Pancreas (tissue), 10 donors: ENCODE data around the gene FAM72A. TPM values are rescaled to one million over a fixed set of nuclear protein-coding genes. Genes with fewer than 3 reads are reported as not detected.
"Not testable (repeated sequence)": the region's sequence is repeated elsewhere in the genome, so short reads cannot be mapped to it uniquely, and the experiment has no call there.

Experiments used
- ATAC-seq, 4 donors: fragments of 200-7000 bp; cut with Tn5 transposase; one replicate each; pipeline versions ENCODE4 v1.8.0 to v1.9.1; 2020; ENCODE audit warnings: mild to moderate bottlenecking in 4 of 4, moderate library complexity in 4 of 4
- DNase-seq, 6 donors: peaks; one replicate each; pipeline ENCODE4 v3.0.0-alpha.2; 2020
- FAIRE-seq: peaks from 2 replicates; lab custom pipeline; 2012; peaks lifted over from hg19 to GRCh38; lab: Jason Lieb, UNC
- H3K27ac ChIP-seq, 4 donors: fragments of 200-600 bp; sonication (generic); 1 replicate in 3 of 4; 2 replicates in 1 of 4; pipeline versions ENCODE4 v1.5.0 to v1.8.0; 2020
- H3K27me3 ChIP-seq, 4 donors: fragments of 200-600 bp; one replicate each; pipeline ENCODE4 v1.8.0; 2021
- H3K36me3 ChIP-seq, 3 donors: fragments of 200-600 bp; sonication (generic) in 1 of 3; one replicate each; pipeline versions ENCODE4 v1.5.0 to v1.8.0; 2020 to 2021
- H3K4me1 ChIP-seq, 3 donors: fragments of 200-600 bp; one replicate each; pipeline ENCODE4 v1.8.0; 2021
- H3K4me3 ChIP-seq, 4 donors: fragments of 200-600 bp; sonication (generic) in 2 of 4; one replicate each; pipeline versions ENCODE4 v1.5.0 to v1.8.0; 2020 to 2021
- H3K9me3 ChIP-seq, 4 donors: fragments of 200-600 bp; one replicate each; pipeline ENCODE4 v1.8.0; 2021
- WGBS, 2 donors: extraction: QIAGEN DNeasy Blood & Tissue Kit; methylation state at CpG; one replicate each; pipeline ENCODE4 v1.1.7; 2013; 5-methylcytosine and 5-hydroxymethylcytosine counted together
- intact Hi-C, 3 donors: fragments of 100-400 bp; cut with DNase I; formaldehyde crosslinking; loops; one replicate each; pipeline versions ENCODE4 v1.11.1 to v1.14.2; 2022
- polyA plus RNA-seq, 2 donors: library from polyadenylated mRNA; stranded (reverse); fragments of 200-250 nt; gene quantifications; one replicate each; pipeline ENCODE4 v1.2.3, GENCODE V29; 2013
- total RNA-seq, 6 donors: library from RNA; stranded (reverse); fragmentation: NEBNext Ultra II Directional in 4 of 6; extraction: Animal tissue kit (Norgen Biotek cat#: 25700) in 4 of 6; gene quantifications; one replicate each; pipeline versions ENCODE4 v1.2.1 to v1.2.4, GENCODE V29; 2021 to 2023
- donor health status: healthy with polysubstance abuse.
- donor health status: DM: no; HTN: no; CAD: no; lungs with moderate emphysema.
- donor health status: DM: no; HTN: no; CAD: no.
- donor health status: control.
- donor health status: control.
- donor health status: Bipolar disorder and iron deficiency.
- donor health status: DM: yes; HTN: yes; CAD: no.
- donor health status: DM: no; HTN: no; CAD: no.
- donor health status: DM: no; HTN: no; CAD: no.
- donor health status: DM: yes; HTN: yes; CAD: no.

The FAM72A gene
- 1 to 10 TPM in 1 of 6 donors, under 1 TPM in 2, not detected in 3; 0.98 to 1.6 (median 0.98) TPM for total RNA-seq
- polyA plus RNA-seq = under 1 TPM; 0.63 to 0.84 TPM

DNA sequence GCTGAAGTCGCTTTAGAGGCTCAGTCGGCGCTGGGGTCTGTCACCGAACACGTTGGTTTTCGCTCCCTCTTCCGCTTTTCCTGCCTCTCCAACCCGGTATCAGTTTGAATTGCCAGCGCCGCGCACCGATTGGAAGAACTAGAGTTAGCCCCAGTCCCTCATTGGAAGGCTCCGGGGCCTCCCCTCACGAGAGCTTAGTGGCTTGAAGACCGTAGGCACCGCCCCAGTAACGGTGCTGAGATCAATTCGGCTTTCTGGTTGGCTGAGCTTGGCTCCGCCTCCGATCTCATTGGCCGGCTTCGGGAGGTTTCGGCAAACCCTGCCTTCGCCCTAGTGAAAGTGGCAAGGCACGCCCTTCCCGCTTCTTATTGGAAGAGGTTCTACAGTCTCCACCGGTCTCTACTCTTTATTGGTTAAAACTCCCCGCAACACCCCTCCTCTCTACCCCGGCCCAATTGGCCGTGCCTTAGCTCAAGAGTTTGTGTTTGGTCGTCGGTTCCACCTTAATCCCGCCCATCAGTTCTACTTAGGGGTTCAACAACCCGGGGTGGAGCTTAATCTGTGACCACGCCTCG is at the start of gene FAM72A:
FAM72A (minus strand) TSS at position 51 of the 575 bp plus-strand sequence. CDS start 814 bp downstream, outside the sequence.
- 1% methylated on average over 17 to 21 of the region's 36 CpGs for WGBS, 2 donors
- H3K36me3 ChIP-seq, intact Hi-C loops, H3K9me3 ChIP-seq, H3K4me1 ChIP-seq, H3K27me3 ChIP-seq: not testable (repeated sequence)
- FAIRE-seq (peak; percentile 96), DNase-seq (peak; percentile 87 to 99 (median 98)), ATAC-seq (peak; percentile 81 to 90 (median 84))
- H3K4me3 ChIP-seq = peak within 1 kb of the TSS; percentile 26 to 56 (median 39)
- peak within 1 kb of the TSS in 2 of 4 donors; percentile 66 to 67 for H3K27ac ChIP-seq

DNA sequence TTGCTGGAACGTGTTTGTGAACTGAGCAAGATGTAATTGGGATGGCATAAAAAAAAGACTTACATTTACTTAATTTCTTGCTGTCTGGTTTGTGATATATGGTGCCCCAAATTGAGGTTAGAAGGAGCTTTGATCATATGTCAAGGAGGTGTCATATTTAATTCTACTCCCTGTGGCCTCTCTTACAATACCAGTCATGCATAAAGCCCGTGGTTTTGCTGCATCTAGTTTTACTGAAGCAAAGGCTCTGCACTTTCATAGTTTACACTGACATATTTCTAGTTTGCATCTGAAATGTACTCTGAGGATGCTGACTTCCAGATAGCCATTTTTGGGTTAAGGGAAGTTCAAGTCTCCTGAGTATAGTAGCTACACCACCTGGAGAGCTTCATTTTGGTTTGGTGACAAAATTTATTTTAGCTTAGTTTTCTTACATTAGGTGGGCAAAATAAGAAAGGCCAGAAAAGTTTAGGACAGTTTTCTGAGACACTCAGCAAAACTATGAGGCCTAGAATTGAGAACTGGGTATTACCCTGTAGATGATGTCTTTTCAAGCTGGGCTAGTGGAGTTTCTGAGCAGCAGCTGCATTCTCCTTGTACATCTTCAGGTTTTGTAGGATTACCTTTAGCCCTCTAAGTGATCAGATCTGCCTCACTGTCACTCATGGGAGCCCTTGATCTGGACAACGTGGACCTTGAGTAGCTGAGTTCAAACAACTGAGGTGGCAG is 48.5 kb upstream of the FAM72A start:
- H3K36me3 ChIP-seq, H3K4me3 ChIP-seq, H3K27ac ChIP-seq, H3K9me3 ChIP-seq, intact Hi-C loops, H3K4me1 ChIP-seq, FAIRE-seq, H3K27me3 ChIP-seq, ATAC-seq, DNase-seq: not testable (repeated sequence)
- 68 to 70% methylated on average over 2 of the region's 3 CpGs for WGBS, 2 donors

DNA sequence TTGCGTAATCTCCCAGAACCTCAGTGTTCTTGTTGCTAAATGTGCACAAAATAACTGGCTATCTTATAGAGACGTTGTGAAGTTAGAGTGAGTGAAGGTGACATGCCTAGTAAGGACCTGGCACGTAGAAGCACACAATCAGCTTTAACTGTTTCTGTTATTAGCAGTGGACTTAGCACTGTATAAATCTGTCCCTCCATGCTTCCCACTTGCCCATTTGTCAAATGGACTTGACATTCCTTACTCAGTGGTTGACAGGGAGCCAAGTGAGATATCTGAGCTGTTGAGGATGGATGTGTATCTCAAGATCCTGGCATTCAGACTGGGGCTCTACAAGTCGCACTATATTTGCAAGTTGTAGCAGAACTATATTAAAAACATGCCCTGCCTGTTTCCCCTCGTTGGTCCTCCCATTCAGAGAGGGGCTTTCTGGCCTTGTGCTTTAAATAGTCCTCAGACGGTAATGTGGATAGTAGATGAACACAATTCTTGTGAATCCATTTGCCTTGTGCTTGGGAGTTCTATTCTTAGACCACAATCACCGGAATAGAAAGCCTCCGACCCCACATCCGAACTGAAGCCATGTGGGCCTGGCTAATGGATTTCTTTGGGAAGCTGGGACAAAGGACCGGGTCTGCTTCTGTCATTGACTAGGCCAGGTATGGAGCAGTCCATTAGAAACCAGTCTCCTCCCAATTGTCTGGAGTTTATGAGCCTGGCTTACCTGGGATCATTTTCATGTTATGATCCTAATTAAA is 43.7 kb upstream of the FAM72A start:
- H3K4me1 ChIP-seq, H3K9me3 ChIP-seq, H3K36me3 ChIP-seq, H3K4me3 ChIP-seq, H3K27ac ChIP-seq, ATAC-seq, DNase-seq, FAIRE-seq, intact Hi-C loops, H3K27me3 ChIP-seq: not testable (repeated sequence)
- WGBS, 2 donors = no CpG with 5 or more reads among the region's 10 CpGs

DNA sequence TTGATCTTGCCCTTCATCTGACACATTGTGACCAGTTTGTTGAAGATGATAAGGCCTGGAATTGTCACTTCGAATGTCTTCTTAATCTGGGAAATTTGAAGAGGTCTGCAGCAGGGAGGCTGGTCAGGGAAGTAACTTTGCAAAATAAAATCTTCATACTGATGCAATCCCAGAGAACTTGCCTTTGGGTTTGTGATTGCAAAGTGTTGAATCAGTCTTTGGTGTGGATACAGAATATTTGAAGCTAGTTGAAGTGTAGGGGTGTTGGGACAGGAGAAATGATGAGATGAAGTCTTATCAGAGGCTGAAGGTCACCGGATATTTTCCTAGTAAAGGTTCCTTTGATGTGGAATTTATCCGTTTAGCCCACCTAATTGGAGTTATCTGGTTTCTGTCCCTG is 42.8 kb upstream of the FAM72A start:
- H3K4me1 ChIP-seq, intact Hi-C loops, H3K9me3 ChIP-seq, H3K27me3 ChIP-seq, H3K27ac ChIP-seq, DNase-seq, FAIRE-seq, H3K4me3 ChIP-seq, H3K36me3 ChIP-seq: not testable (repeated sequence)
- 59 to 63% methylated on average over 1 of the region's 3 CpGs for WGBS, 2 donors
- peak in 1 of 4 donors; percentile 17 for ATAC-seq

DNA sequence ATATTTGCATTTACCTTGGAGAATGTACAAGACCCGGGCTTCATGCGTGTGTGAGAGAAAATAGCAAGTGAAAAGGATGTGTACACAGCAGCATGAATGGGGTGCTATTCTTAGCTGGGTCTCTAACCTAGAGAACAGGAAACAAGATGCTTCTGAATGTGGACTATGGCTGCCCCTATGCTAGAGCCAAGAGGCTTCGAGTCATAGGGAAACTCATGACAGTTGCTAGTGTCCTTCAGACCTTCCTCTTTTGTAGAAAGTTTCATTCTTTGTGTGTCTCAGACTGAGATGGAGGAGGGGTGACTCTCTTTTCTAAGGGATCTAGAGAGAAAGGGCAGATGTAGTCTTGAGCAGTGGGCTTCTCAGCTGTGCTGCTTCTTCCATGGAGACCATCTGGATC is 40.7 kb upstream of the FAM72A start:
- FAIRE-seq = not testable (repeated sequence)
- WGBS, 2 donors = 34 to 45% methylated on average over 3 of the region's 3 CpGs

DNA sequence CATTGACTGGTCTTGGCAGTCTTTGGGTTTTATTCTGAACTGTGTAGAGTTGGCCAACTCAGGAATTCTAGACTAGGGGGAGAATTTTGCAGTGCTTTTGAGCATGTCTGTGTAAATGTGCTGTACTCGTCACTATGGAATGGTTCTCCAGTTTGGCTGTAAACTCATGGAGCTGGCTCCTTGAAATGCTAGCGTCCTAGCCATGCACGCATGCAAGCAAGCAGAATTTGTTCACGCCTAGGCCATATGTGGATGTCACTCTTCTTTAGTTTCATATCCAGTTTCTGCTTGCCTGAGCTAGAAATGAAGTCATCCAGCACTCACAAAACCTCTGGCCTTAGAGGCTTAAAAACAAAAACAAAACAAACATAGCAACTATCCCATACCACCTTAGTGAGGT is 37.6 kb upstream of the FAM72A start:
- 88 to 95% methylated on average over 4 of the region's 4 CpGs for WGBS, 2 donors
- H3K4me1 ChIP-seq, H3K36me3 ChIP-seq, H3K27me3 ChIP-seq, intact Hi-C loops, H3K4me3 ChIP-seq, DNase-seq, H3K27ac ChIP-seq, H3K9me3 ChIP-seq, FAIRE-seq: not testable (repeated sequence)
- ATAC-seq = peak in 2 of 4 donors; percentile 51 to 69

More for the DNA sequence above, 40.7 kb upstream of the FAM72A start:
- H3K4me1 ChIP-seq, H3K36me3 ChIP-seq, DNase-seq, intact Hi-C loops, H3K27ac ChIP-seq, H3K9me3 ChIP-seq, H3K4me3 ChIP-seq, H3K27me3 ChIP-seq: not testable (repeated sequence)
- ATAC-seq = peak in 3 of 4 donors; percentile 60 to 83 (median 78)

DNA sequence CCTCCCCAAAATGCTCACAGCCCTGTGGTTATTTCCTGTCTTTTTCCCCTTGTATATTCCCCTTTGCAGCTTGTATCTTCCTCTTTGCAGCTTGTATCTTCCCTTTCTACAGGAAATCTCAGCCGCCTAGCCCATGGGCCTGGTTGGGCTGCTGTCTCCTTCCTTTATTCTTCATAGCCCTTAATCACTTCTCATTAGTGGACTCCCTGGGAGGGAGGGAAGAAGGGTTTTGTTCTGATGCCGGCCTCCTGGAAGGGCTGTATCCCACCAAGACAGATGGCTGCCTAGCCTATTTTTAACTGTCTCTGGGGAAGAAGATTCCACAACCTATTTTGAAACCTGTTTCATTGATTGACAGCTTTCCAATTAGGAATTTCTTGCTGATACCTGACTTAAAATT is 32.6 kb upstream of the FAM72A start:
- WGBS, 2 donors = no CpG with 5 or more reads among the region's 2 CpGs

DNA sequence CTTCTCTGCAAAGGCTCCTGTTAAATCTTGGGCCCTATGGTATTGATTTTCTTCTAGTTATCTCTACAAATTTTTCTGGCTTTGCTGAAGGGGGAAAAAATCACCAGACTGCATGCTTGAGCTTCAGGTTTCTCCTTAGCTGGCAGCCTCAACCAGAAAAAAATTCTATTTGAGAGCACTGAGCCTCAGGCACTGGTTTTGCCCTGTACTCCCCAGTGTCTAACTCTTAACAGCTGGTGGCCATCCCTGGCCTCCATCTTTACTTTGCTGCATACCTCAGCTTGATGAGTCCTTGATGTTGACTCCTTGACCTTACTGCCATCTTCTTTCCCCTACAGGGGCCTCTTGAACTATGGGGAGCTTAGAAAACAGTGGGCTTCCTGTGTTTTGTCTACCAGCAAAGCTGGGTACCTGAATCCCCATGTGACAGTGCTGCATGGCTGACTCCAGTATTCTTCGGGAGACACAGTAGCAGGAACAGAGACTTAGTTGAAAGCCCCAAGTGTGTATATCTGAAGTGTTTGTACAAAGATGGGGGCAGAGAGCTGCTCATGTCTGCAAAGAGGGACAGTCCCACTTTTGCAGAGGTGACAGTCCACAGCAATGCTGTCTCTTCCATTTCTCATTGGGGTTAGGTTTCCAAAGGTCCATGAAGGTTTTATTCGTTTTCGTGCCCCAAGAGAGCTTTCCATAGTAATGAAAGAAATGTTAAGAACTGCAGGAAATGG is 31.7 kb upstream of the FAM72A start:
- ATAC-seq, H3K4me1 ChIP-seq, H3K27ac ChIP-seq, intact Hi-C loops, H3K36me3 ChIP-seq, H3K9me3 ChIP-seq, H3K27me3 ChIP-seq, DNase-seq, H3K4me3 ChIP-seq, FAIRE-seq: not testable (repeated sequence)
- 73 to 93% methylated on average over 2 to 3 of the region's 3 CpGs for WGBS, 2 donors

More for the DNA sequence above, 32.6 kb upstream of the FAM72A start:
- H3K4me3 ChIP-seq, H3K9me3 ChIP-seq, FAIRE-seq, DNase-seq, H3K27me3 ChIP-seq, ATAC-seq, H3K4me1 ChIP-seq, H3K36me3 ChIP-seq, intact Hi-C loops, H3K27ac ChIP-seq: not testable (repeated sequence)

DNA sequence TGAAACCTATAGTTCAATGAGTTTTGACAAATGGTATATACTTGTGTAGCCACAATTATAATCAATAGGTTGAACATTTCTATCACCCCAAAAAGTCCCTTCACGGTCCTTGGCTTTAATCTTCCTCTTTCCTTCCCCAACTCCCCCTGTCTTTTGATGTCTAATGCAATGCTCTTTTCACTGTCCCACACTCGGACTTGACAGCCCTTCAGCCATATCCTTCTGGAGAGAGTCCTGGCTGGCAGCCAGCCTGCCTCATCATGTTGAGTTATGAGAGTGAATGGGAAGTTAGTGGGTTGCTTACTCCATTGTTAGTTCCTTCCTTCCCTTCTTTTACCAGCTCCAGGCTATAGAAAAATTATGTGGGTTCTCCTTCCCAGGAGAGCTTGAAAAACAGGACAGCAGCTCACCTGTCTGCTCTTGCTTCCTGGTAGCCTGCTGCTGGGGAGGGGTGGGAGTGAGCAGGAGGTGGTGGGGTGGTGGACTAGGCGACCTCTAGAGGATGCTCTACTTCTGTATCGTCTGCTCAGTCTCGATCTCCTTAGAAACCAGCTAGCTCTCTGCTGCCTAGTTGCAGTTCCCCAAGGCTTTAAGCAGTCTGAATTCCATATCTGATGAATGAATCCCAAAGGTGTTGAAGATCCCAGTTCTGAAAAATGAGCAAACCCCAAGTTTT is 30.5 kb upstream of the FAM72A start:
- WGBS, 2 donors = 49 to 58% methylated on average over 2 of the region's 5 CpGs
- H3K27me3 ChIP-seq, FAIRE-seq, H3K9me3 ChIP-seq, H3K27ac ChIP-seq, intact Hi-C loops, H3K36me3 ChIP-seq, DNase-seq, H3K4me1 ChIP-seq, H3K4me3 ChIP-seq: not testable (repeated sequence)
- ATAC-seq = peak in 3 of 4 donors; percentile 87 to 92 (median 89)

DNA sequence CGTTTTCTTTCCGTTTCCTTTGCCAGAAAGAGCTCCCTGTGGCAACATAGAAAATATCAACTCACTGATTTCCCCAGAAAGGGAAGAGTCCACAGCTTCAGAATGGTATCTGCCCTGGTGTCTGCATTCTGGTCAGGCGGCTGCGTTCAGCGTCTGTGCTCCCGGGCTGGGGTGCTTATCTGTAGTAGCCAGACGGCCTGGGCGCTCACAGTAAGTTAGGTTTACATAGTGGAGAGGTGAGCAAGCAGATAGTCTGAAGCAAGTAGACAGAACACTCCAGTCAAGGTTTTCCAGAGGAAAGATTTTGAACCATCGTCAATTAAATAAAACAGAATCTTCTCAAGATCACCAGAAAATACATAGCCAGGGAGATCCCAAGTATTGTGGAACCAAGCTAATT is 29.4 kb upstream of the FAM72A start:
- H3K27me3 ChIP-seq, H3K4me3 ChIP-seq, H3K36me3 ChIP-seq, H3K9me3 ChIP-seq, H3K4me1 ChIP-seq, DNase-seq, H3K27ac ChIP-seq, intact Hi-C loops, FAIRE-seq: not testable (repeated sequence)
- peak in 3 of 4 donors; percentile 65 to 81 (median 79) for ATAC-seq
- 50 to 70% methylated on average over 7 to 9 of the region's 9 CpGs for WGBS, 2 donors

DNA sequence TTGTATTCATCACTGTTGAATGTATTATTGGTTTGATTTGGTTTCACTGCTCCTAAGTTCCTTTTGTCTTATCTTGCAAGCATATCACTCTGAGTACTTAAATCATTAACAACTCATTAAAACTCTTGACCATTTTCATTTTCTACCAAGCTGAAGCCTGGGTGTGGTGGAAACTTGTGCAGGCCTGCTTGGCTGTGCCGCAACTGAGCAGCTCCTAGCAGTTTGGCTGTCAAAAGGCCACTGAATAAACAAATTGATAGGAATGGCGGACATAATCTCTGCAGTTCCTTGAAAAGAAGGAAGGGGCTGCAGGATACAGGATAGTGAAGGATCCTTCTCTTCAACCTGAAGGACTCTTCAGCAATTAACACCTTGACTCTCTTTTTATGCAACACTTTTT is 26.6 kb upstream of the FAM72A start:
- H3K36me3 ChIP-seq, H3K9me3 ChIP-seq, H3K4me3 ChIP-seq, ATAC-seq, DNase-seq, H3K27ac ChIP-seq, intact Hi-C loops, FAIRE-seq, H3K27me3 ChIP-seq, H3K4me1 ChIP-seq: not testable (repeated sequence)
- 72% methylated on average over 2 of the region's 2 CpGs for WGBS, 2 donors
